HG02884 (cell line): ENCODE data around the gene GLS2.
A peak's percentile ranks its signal among the peaks of the same experiment; 100 is the strongest.
"Not testable (repeated sequence)": the region's sequence is repeated elsewhere in the genome, so short reads cannot be mapped to it uniquely, and the experiment has no call there.

Experiments used
- ATAC-seq: cut with Tn5 transposase; IDR thresholded peaks from one replicate; pipeline ENCODE4 v1.9.1; 2021; ENCODE audit warnings: mild to moderate bottlenecking, moderate library complexity; ENCODE audit not compliant: unreplicated experiment

GLS2 gene

GRCh38 chr12:56488041-56488955 lies at the start of gene GLS2:
Gene GLS2 (minus strand): TSS chr12:56488161. CDS start chr12:56488118, 43 bp downstream.
- ATAC-seq, result peak; percentile 77

- no peak for ATAC-seq
Observed at GRCh38 chr12:56537546-56537945, 49.6 kb upstream of the GLS2 start.

GRCh38 chr12:56530390-56531055 lies 42.6 kb upstream of the GLS2 start:
- ATAC-seq, result no peak

GRCh38 chr12:56529656-56530055 lies 41.7 kb upstream of the GLS2 start:
- ATAC-seq, result no peak

- ATAC-seq, result no peak
Observed at GRCh38 chr12:56528846-56529245, 40.9 kb upstream of the GLS2 start.

GRCh38 chr12:56522411-56523193 lies 34.6 kb upstream of the GLS2 start:
- no peak for ATAC-seq

GRCh38 chr12:56521590-56522371 lies 33.8 kb upstream of the GLS2 start, which contains the start of gene RBMS2:
Gene RBMS2 (plus strand): TSS chr12:56521820. CDS start chr12:56522024, 204 bp downstream.
- no peak for ATAC-seq

- ATAC-seq, result no peak
Observed at GRCh38 chr12:56521209-56521589, 33.2 kb upstream of the GLS2 start.

GRCh38 chr12:56520506-56520905 lies 32.5 kb upstream of the GLS2 start:
- no peak for ATAC-seq

GRCh38 chr12:56520048-56520447 lies 32.1 kb upstream of the GLS2 start:
- no peak for ATAC-seq

GRCh38 chr12:56518570-56518969 lies 30.6 kb upstream of the GLS2 start:
- ATAC-seq, result no peak

- no peak for ATAC-seq
Observed at GRCh38 chr12:56517854-56518253, 29.9 kb upstream of the GLS2 start.

- not testable (repeated sequence) for ATAC-seq
Observed at GRCh38 chr12:56514014-56514318, 26.0 kb upstream of the GLS2 start.

GRCh38 chr12:56510786-56511185 lies 22.8 kb upstream of the GLS2 start:
- ATAC-seq, result no peak

GRCh38 chr12:56499879-56500278 lies 11.9 kb upstream of the GLS2 start:
- ATAC-seq, result not testable (repeated sequence)

- not testable (repeated sequence) for ATAC-seq
Observed at GRCh38 chr12:56499452-56499851, 11.5 kb upstream of the GLS2 start.

GRCh38 chr12:56498126-56498902 lies 10.4 kb upstream of the GLS2 start:
- not testable (repeated sequence) for ATAC-seq

- not testable (repeated sequence) for ATAC-seq
Observed at GRCh38 chr12:56496704-56497103, 8.7 kb upstream of the GLS2 start.

- ATAC-seq, result not testable (repeated sequence)
Observed at GRCh38 chr12:56494481-56494880, 6.5 kb upstream of the GLS2 start.

GRCh38 chr12:56494106-56494415 lies 6.1 kb upstream of the GLS2 start:
- not testable (repeated sequence) for ATAC-seq
